Suppressor macrophage treated with lipopolysaccharide for 4 hours (primary cell): ENCODE results near the gene DEDD.

Source experiments
- DNase-seq: peaks from one replicate; pipeline ENCODE4 v3.0.0-alpha.2; 2020

DEDD gene

GRCh38 chr1:161071886-161072371 lies 60.5 kb downstream of the DEDD start:
- peak; percentile 83 for DNase-seq
